SK-N-SH (cell line): Measurements from ENCODE around the gene THOC2. TPM values are rescaled to one million over a fixed set of nuclear protein-coding genes. Genes with fewer than 3 reads are reported as not detected.

Experiments used
- CTCF ChIA-PET: fragments of 300-600, 350-600 bp; formaldehyde crosslinking; extraction: SDS; loops from one replicate; lab custom pipeline; 2021; lab: Yijun Ruan, JAX
- POLR2A ChIA-PET: fragments of 350-600 bp; sonication (Branson Sonifier 250); formaldehyde crosslinking; extraction: SDS; loops from one replicate; lab custom pipeline; 2020; ENCODE audit warnings: antibody characterized with exemption, inconsistent platforms; lab: Yijun Ruan, JAX
- DNase-seq: peaks from one replicate; pipeline ENCODE4 v3.0.0; 2012
- H2AFZ ChIP-seq: fragments of 200-600 bp; sonication (generic); 2 replicates; pipeline ENCODE4 v1.8.1; 2016; ENCODE audit warnings: antibody characterized with exemption, mild to moderate bottlenecking, low read depth
- H3F3A ChIP-seq: fragments of 200-600 bp; sonication (generic); replicated peaks from 2 replicates; pipeline ENCODE3; 2016; ENCODE audit warnings: antibody characterized with exemption, mild to moderate bottlenecking; ENCODE audit not compliant: insufficient read depth
- H3K27ac ChIP-seq, 2 experiments: fragments of 200-500 bp in 1 of 2; fragments of 200-600 bp in 1 of 2; sonication (Bioruptor generic) in 1 of 2; sonication (generic), shearing (Covaris generic) in 1 of 2; 2 replicates each; pipeline versions ENCODE4 v1.5.1 to v1.6.1; 2014 to 2016; ENCODE audit warnings: low read depth in 2 of 2, inconsistent platforms in 1 of 2, low read length in 1 of 2, mild to moderate bottlenecking in 1 of 2, mixed read lengths in 1 of 2
- H3K27me3 ChIP-seq: fragments of 200-600 bp; sonication (generic), shearing (Covaris generic); 2 replicates; pipeline ENCODE4 v1.6.1; 2016; ENCODE audit warnings: mixed run types; ENCODE audit not compliant: insufficient read depth
- H3K36me3 ChIP-seq, 2 experiments: fragments of 200-500 bp in 1 of 2; fragments of 200-600 bp in 1 of 2; sonication (Bioruptor generic) in 1 of 2; sonication (generic) in 1 of 2; replicated peaks in 1 of 2; 2 replicates each; pipeline versions ENCODE3 to v1.5.1; 2014 to 2016; ENCODE audit warnings: low read length in 1 of 2, mild to moderate bottlenecking in 1 of 2; ENCODE audit not compliant: insufficient read depth in 2 of 2, control insufficient read depth in 1 of 2
- H3K4me1 ChIP-seq, 2 experiments: fragments of 200-500 bp in 1 of 2; fragments of 200-600 bp in 1 of 2; sonication (Bioruptor generic) in 1 of 2; sonication (generic), shearing (Covaris generic) in 1 of 2; 2 replicates each; pipeline versions ENCODE4 v1.5.1 to v1.6.1; 2014 to 2016; ENCODE audit warnings: low read depth in 1 of 2, low read length in 1 of 2, mixed run types in 1 of 2; ENCODE audit not compliant: insufficient read depth in 2 of 2, control insufficient read depth in 1 of 2
- H3K4me2 ChIP-seq: fragments of 200-600 bp; sonication (generic), shearing (Covaris generic); 2 replicates; pipeline ENCODE4 v1.6.1; 2017; ENCODE audit warnings: mixed run types
- H3K4me3 ChIP-seq, 2 experiments: fragments of 200-500 bp in 1 of 2; fragments of 200-600 bp in 1 of 2; sonication (Bioruptor generic) in 1 of 2; sonication (generic), shearing (Covaris generic) in 1 of 2; 2 replicates each; pipeline versions ENCODE4 v1.5.1 to v1.8.1; 2014 to 2016; ENCODE audit warnings: low read depth in 2 of 2, inconsistent platforms in 1 of 2, low read length in 1 of 2, mild to moderate bottlenecking in 1 of 2, mixed read lengths in 1 of 2, moderate library complexity in 1 of 2
- H3K79me2 ChIP-seq: fragments of 200-600 bp; sonication (generic); 2 replicates; pipeline ENCODE4 v1.8.1; 2017; ENCODE audit warnings: mild to moderate bottlenecking; ENCODE audit not compliant: insufficient read depth
- H3K9ac ChIP-seq: fragments of 200-600 bp; sonication (generic); 2 replicates; pipeline ENCODE4 v1.6.1; 2017; ENCODE audit warnings: mixed run types
- H3K9me2 ChIP-seq: fragments of 200-600 bp; sonication (generic); 2 replicates; pipeline ENCODE4 v1.6.1; 2017; ENCODE audit warnings: mixed run types
- H3K9me3 ChIP-seq: fragments of 200-600 bp; sonication (generic); 2 replicates; pipeline ENCODE4 v1.6.1; 2017; ENCODE audit warnings: mixed run types, mild to moderate bottlenecking, moderate library complexity
- H4K20me1 ChIP-seq: fragments of 200-600 bp; sonication (generic); 2 replicates; pipeline ENCODE4 v1.6.1; 2017; ENCODE audit warnings: mild to moderate bottlenecking, mixed run types; ENCODE audit not compliant: insufficient read depth
- CHD2 ChIP-seq: fragments of 150-350 bp; IDR thresholded peaks from 2 replicates; pipeline ENCODE4 v1.6.1; 2018; ENCODE audit warnings: low read length; ENCODE audit not compliant: partially characterized antibody
- EP300 ChIP-seq, 2 experiments: IDR thresholded peaks; 2 replicates each; pipeline versions ENCODE4 v1.4.0 to v1.6.1; 2012; ENCODE audit warnings: borderline replicate concordance in 1 of 2, low read depth in 1 of 2, low read length in 1 of 2
- EZH2phosphoT487 ChIP-seq: fragments of 200-600 bp; sonication (generic); IDR thresholded peaks from 2 replicates; pipeline ENCODE4 v1.6.1; 2017; ENCODE audit warnings: low read depth, mixed run types, mild to moderate bottlenecking, antibody characterized with exemption, moderate library complexity, borderline replicate concordance
- FOSL2 ChIP-seq: IDR thresholded peaks from 2 replicates; pipeline ENCODE4 v1.4.0; 2012; ENCODE audit warnings: low read depth, mild to moderate bottlenecking, moderate library complexity, borderline replicate concordance
- FOXM1 ChIP-seq: IDR thresholded peaks from 2 replicates; pipeline ENCODE4 v1.4.0; 2012; ENCODE audit warnings: low read depth, mild to moderate bottlenecking
- GABPA ChIP-seq: IDR thresholded peaks from 2 replicates; pipeline ENCODE4 v1.4.0; 2012; ENCODE audit warnings: low read depth, mild to moderate bottlenecking
- GATA2 ChIP-seq: sonication (generic); formaldehyde crosslinking; IDR thresholded peaks from 2 replicates; pipeline ENCODE4 v1.5.0; 2020; ENCODE audit warnings: mild to moderate bottlenecking, missing genetic modification reagents
- JUND ChIP-seq: IDR thresholded peaks from 2 replicates; pipeline ENCODE4 v1.4.0; 2012
- MEF2A ChIP-seq: IDR thresholded peaks from 2 replicates; pipeline ENCODE4 v1.4.0; 2012; ENCODE audit warnings: low read depth, borderline replicate concordance
- MXI1 ChIP-seq: IDR thresholded peaks from 2 replicates; pipeline ENCODE4 v1.6.1; 2012; ENCODE audit warnings: mild to moderate bottlenecking, low read depth, low read length, improper control_type of control experiment
- NFIC ChIP-seq: IDR thresholded peaks from 2 replicates; pipeline ENCODE4 v1.4.0; 2012; ENCODE audit warnings: borderline replicate concordance
- NRF1 ChIP-seq: IDR thresholded peaks from 2 replicates; pipeline ENCODE4 v1.6.1; 2012; ENCODE audit warnings: low read depth, mild to moderate bottlenecking, low read length
- PBX3 ChIP-seq: IDR thresholded peaks from 2 replicates; pipeline ENCODE4; 2012
- POLR2AphosphoS5 ChIP-seq: IDR thresholded peaks from 2 replicates; pipeline ENCODE4 v1.6.1; 2012; ENCODE audit warnings: low read depth, low read length
- REST ChIP-seq: IDR thresholded peaks from 2 replicates; pipeline ENCODE4 v1.6.1; 2012; ENCODE audit warnings: mild to moderate bottlenecking, low read depth, low read length, moderate library complexity
- SIN3A ChIP-seq: IDR thresholded peaks from 2 replicates; pipeline ENCODE4 v1.6.1; 2012; ENCODE audit warnings: low read depth, mild to moderate bottlenecking, low read length, moderate library complexity, borderline replicate concordance
- SMC3 ChIP-seq: IDR thresholded peaks from 2 replicates; pipeline ENCODE4 v1.6.1; 2012; ENCODE audit warnings: low read depth, low read length, improper control_type of control experiment
- TAF1 ChIP-seq: IDR thresholded peaks from 2 replicates; pipeline ENCODE4 v1.6.1; 2012; ENCODE audit warnings: low read depth, mild to moderate bottlenecking, low read length, moderate library complexity, borderline replicate concordance
- TEAD4 ChIP-seq: IDR thresholded peaks from 2 replicates; pipeline ENCODE4 v1.4.0; 2012; ENCODE audit warnings: mild to moderate bottlenecking, borderline replicate concordance; ENCODE audit not compliant: insufficient read depth
- YY1 ChIP-seq: IDR thresholded peaks from 2 replicates; pipeline ENCODE4 v1.4.0; 2012; ENCODE audit warnings: low read depth, mild to moderate bottlenecking
- WGBS: methylation state at CpG from one replicate; pipeline ENCODE4 v1.1.6; 2017; ENCODE audit warnings: low lambda C conversion rate; 5-methylcytosine and 5-hydroxymethylcytosine counted together
- polyA plus RNA-seq, 3 experiments: library from polyadenylated mRNA; depleted of rRNA; stranded (reverse); fragments of >200 nt; gene quantifications; 2 replicates each; pipeline ENCODE4 v1.2.3, GENCODE V29; 2012
- TF ChIP-seq, protein P1 (sequence below): fragments of 200-600 bp; sonication (generic); IDR thresholded peaks from 2 replicates; pipeline ENCODE4 v1.6.1; 2017; ENCODE audit warnings: antibody characterized with exemption, mild to moderate bottlenecking, moderate library complexity
- TF ChIP-seq, protein P2 (sequence below): fragments of 150-350 bp; IDR thresholded peaks from 2 replicates; pipeline ENCODE4 v1.6.1; 2017; ENCODE audit warnings: antibody characterized with exemption, low read length, low read depth, borderline replicate concordance
- TF ChIP-seq, protein P3 (sequence below): IDR thresholded peaks from 2 replicates; pipeline ENCODE4 v1.4.0; 2012; ENCODE audit warnings: low read depth, borderline replicate concordance
- TF ChIP-seq, protein P4 (sequence below): IDR thresholded peaks from 2 replicates; pipeline ENCODE4 v1.4.0; 2012; ENCODE audit warnings: low read depth

Gene THOC2
- polyA plus RNA-seq, 1 of the 3 experiments (the other 2 are of a cell fraction): 26.7 TPM

DNA sequence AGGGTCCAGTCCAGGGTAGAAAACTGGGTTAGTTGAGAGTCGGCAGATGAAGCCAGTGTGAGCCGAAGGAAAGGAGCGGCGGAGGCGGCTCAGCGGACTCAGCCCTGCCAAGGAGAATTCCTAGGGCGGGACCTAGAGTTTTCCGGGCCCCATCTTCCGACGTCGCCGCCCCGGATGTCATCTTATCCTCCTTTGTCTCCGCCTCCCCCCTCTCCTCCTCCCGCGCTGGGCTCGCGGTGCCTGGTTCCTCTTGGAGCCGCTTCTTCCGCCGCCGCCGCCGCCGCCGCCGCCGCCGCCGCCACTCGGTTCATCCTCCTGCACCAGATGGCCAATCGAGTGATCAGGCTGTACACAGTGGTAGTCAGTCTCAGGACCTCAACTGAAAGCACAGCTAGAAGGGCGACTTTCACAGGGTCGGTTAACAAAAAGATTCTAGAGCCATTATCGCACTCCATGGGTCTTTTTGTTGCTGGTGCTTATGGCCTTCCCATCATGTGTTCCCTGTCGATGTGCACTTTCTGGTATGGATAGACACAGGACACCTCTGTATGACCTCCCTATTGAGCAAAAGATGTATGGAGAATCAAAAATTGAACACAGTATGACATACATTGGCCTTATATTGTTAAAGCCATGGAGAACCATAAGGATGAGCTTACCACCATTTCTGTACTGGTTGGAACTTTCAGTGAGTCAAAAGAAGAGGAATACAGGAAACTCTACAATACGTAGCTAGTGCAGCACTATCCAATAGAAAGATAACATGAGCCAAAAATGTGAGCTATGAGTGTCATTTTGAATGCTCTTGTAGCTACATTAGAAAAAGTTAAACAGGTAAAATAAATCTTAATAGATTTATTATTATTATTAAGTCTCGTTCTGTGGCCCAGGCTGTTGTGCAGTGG, 32.4 kb upstream of the THOC2 start:
- no peaks in the 10 kb centered on the region for H3K9me2 ChIP-seq
- WGBS: 6% methylated on average over 34 of the region's 38 CpGs
- no peak for TF ChIP-seq MEF2A
- TF ChIP-seq, protein P1, sequence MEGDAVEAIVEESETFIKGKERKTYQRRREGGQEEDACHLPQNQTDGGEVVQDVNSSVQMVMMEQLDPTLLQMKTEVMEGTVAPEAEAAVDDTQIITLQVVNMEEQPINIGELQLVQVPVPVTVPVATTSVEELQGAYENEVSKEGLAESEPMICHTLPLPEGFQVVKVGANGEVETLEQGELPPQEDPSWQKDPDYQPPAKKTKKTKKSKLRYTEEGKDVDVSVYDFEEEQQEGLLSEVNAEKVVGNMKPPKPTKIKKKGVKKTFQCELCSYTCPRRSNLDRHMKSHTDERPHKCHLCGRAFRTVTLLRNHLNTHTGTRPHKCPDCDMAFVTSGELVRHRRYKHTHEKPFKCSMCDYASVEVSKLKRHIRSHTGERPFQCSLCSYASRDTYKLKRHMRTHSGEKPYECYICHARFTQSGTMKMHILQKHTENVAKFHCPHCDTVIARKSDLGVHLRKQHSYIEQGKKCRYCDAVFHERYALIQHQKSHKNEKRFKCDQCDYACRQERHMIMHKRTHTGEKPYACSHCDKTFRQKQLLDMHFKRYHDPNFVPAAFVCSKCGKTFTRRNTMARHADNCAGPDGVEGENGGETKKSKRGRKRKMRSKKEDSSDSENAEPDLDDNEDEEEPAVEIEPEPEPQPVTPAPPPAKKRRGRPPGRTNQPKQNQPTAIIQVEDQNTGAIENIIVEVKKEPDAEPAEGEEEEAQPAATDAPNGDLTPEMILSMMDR: no peak
- TF ChIP-seq JUND: no peak
- no peak for TF ChIP-seq EZH2phosphoT487
- no peak for TF ChIP-seq NRF1
- TF ChIP-seq POLR2AphosphoS5: peak; percentile 52; the same call in 1 of the 2 replicates
- TF ChIP-seq CHD2: no peak
- TF ChIP-seq GABPA: peak; percentile 63
- TF ChIP-seq EP300 (IDR thresholded peaks at IDR 0.05; ENCODE audit: borderline replicate concordance in 1 of 2, low read depth in 1 of 2, low read length in 1 of 2): peak in 1 of 2 experiments; percentile 76; a peak in 1 of 4 replicates
- no peak for TF ChIP-seq NFIC
- no peak for TF ChIP-seq GATA2
- no peak for TF ChIP-seq REST
- TF ChIP-seq, protein P2, sequence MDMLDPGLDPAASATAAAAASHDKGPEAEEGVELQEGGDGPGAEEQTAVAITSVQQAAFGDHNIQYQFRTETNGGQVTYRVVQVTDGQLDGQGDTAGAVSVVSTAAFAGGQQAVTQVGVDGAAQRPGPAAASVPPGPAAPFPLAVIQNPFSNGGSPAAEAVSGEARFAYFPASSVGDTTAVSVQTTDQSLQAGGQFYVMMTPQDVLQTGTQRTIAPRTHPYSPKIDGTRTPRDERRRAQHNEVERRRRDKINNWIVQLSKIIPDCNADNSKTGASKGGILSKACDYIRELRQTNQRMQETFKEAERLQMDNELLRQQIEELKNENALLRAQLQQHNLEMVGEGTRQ: no peak
- TF ChIP-seq SMC3: no peak
- peak; percentile 36; the same call in 1 of the 2 replicates for TF ChIP-seq TAF1
- no peak for TF ChIP-seq MXI1
- TF ChIP-seq TEAD4: no peak
- no peak for TF ChIP-seq SIN3A
- no peak for TF ChIP-seq PBX3
- TF ChIP-seq YY1: no peak
- TF ChIP-seq, protein P3, sequence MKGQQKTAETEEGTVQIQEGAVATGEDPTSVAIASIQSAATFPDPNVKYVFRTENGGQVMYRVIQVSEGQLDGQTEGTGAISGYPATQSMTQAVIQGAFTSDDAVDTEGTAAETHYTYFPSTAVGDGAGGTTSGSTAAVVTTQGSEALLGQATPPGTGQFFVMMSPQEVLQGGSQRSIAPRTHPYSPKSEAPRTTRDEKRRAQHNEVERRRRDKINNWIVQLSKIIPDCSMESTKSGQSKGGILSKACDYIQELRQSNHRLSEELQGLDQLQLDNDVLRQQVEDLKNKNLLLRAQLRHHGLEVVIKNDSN: no peak
- TF ChIP-seq FOSL2: no peak
- no peak for TF ChIP-seq FOXM1
- TF ChIP-seq, protein P4, sequence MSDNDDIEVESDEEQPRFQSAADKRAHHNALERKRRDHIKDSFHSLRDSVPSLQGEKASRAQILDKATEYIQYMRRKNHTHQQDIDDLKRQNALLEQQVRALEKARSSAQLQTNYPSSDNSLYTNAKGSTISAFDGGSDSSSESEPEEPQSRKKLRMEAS: peak; percentile 39; the same call in 1 of the 2 replicates

More for the DNA sequence above, 32.4 kb upstream of the THOC2 start:
- H3K4me3 ChIP-seq: peak overlapping the region; percentile 37 to 53
- peak overlapping the region; percentile 61 to 77 for H3K27ac ChIP-seq
- POLR2A ChIA-PET: no interaction called here
- no peaks in the 10 kb centered on the region for H3K36me3 ChIP-seq
- no peaks in the 10 kb centered on the region for H3K9me3 ChIP-seq
- H3K4me1 ChIP-seq: no peaks in the 10 kb centered on the region
- peak overlapping the region; percentile 92 for H2AFZ ChIP-seq
- no peaks in the 10 kb centered on the region for H3F3A ChIP-seq
- no peaks in the 10 kb centered on the region for H3K79me2 ChIP-seq
- CTCF ChIA-PET: interaction anchor here (0.7 to 0.9 kb wide), 2 partner anchors 12 to 32 kb away, joined by 3 to 4 read pairs; partner anchors contain the start of gene THOC2
- H3K27me3 ChIP-seq: no peaks in the 10 kb centered on the region
- no peaks in the 10 kb centered on the region for H4K20me1 ChIP-seq
- peak overlapping the region; percentile 56 for H3K4me2 ChIP-seq
- peak overlapping the region; percentile 11; the same call in 1 of the 2 replicates for H3K9ac ChIP-seq
- DNase-seq: peak; percentile 89
